Neutrophil (primary cell): Measurements from ENCODE around the gene BCAN.

Source experiments
- H3K27ac ChIP-seq: fragments of 200-600 bp; sonication (generic); 2 replicates; pipeline ENCODE4 v1.5.1; 2016; ENCODE audit warnings: mild to moderate bottlenecking, moderate library complexity
- H3K27me3 ChIP-seq: fragments of 200-600 bp; sonication (generic); 2 replicates; pipeline ENCODE4 v1.6.0; 2016; ENCODE audit warnings: mild to moderate bottlenecking
- H3K36me3 ChIP-seq: fragments of 200-600 bp; sonication (generic); 2 replicates; pipeline ENCODE4 v1.5.1; 2017
- H3K4me1 ChIP-seq, 2 experiments: fragments of 200-600 bp in 1 of 2; sonication (generic) in 1 of 2; 1 replicate in 1 of 2; 2 replicates in 1 of 2; pipeline versions ENCODE4 v1.5.1 to v1.6.1; 2013 to 2016; ENCODE audit warnings: low read depth in 1 of 2, low read length in 1 of 2, mild to moderate bottlenecking in 1 of 2, moderate library complexity in 1 of 2; ENCODE audit not compliant: control insufficient read depth in 1 of 2, insufficient read depth in 1 of 2
- H3K4me3 ChIP-seq, 2 experiments: fragments of 200-600 bp in 1 of 2; sonication (generic) in 1 of 2; 1 replicate in 1 of 2; 2 replicates in 1 of 2; pipeline ENCODE4 v1.5.1; 2013 to 2016; ENCODE audit warnings: low read depth in 1 of 2, low read length in 1 of 2, mild to moderate bottlenecking in 1 of 2, moderate library complexity in 1 of 2
- H3K9me3 ChIP-seq: fragments of 200-600 bp; sonication (generic); 2 replicates; pipeline ENCODE4 v1.5.1; 2016
- TF ChIP-seq, protein P1 (sequence below): fragments of 200-600 bp; sonication (generic); IDR thresholded peaks from 2 replicates; pipeline ENCODE4 v1.5.1; 2016; ENCODE audit warnings: antibody characterized with exemption

BCAN gene

DNA sequence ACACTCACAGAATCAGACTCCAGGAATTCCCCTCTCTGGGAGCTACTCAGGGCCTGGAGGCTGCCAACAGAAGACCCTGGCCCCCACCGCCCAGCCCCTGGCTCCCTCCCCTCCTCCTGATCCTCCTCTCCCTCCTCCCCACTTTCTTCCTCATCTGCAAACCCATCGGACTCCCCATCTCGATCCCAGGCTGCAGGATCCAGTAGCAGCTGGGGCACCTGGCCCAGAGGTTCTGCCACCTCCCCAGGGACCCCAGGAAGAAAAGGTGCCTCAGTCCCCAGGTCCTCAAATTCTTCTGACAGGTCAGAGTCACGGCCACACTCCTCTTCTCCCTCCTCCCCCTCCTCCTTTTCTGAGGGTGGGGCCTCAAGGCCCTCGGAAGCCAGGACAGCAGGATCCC, 27.9 kb downstream of the BCAN start:
- Histone ChIP-seq H3K4me1 (no peaks in the 10 kb centered on the region), H3K9me3 (no peaks in the 10 kb centered on the region), H3K4me3 (no peak overlapping the region), H3K27ac (no peak overlapping the region), H3K36me3 (no peaks in the 10 kb centered on the region), H3K27me3 (peaks cover 82% of the 10 kb centered on the region)
- TF ChIP-seq, protein P1, sequence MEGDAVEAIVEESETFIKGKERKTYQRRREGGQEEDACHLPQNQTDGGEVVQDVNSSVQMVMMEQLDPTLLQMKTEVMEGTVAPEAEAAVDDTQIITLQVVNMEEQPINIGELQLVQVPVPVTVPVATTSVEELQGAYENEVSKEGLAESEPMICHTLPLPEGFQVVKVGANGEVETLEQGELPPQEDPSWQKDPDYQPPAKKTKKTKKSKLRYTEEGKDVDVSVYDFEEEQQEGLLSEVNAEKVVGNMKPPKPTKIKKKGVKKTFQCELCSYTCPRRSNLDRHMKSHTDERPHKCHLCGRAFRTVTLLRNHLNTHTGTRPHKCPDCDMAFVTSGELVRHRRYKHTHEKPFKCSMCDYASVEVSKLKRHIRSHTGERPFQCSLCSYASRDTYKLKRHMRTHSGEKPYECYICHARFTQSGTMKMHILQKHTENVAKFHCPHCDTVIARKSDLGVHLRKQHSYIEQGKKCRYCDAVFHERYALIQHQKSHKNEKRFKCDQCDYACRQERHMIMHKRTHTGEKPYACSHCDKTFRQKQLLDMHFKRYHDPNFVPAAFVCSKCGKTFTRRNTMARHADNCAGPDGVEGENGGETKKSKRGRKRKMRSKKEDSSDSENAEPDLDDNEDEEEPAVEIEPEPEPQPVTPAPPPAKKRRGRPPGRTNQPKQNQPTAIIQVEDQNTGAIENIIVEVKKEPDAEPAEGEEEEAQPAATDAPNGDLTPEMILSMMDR, result no peak

DNA sequence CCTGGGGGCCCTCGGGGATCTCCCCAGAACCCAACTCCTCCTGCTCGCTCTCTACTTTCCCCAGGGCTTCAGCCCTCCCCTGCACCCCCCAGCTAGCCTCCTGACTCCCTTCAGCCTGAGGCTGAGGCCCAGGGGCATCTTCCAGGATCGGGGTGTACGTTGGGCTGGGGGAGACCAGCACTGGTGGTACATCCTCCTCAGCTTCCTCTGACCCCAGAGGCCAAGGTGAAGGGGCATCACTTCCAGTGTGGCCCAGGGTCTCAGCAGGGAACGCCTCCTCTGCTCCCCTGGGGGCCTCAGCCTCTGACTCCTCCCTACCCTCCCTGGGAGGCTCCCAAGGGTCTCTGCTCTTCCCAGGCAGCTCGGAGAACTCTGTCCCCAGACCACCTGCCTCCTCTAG, 28.4 kb downstream of the BCAN start:
- Histone ChIP-seq H3K27ac (no peak overlapping the region), H3K4me1 (no peaks in the 10 kb centered on the region), H3K36me3 (no peaks in the 10 kb centered on the region), H3K4me3 (no peak overlapping the region), H3K27me3 (peaks cover 82% of the 10 kb centered on the region), H3K9me3 (no peaks in the 10 kb centered on the region)
- TF ChIP-seq, protein P1, result no peak

DNA sequence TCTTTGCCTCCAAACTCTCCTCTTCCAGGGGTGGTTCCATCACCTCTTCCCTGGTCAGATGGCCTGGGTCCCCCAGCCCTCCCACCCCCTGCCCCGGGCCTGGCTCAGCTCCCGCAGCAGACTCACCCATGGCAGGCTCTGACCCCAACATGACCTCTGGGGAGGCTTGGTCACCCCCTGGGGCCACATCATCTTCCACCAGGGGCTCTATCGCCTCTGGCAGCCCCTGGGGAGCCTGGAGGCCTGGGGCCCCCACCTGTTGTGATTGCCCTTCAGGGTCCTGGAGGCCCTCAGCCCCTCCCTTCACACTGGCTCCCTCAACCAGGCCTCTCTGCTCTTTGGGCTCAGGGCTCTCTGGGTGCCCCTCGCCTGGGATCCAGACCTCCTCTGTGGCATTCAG, 28.9 kb downstream of the BCAN start:
- Histone ChIP-seq H3K36me3 (no peaks in the 10 kb centered on the region), H3K4me1 (no peaks in the 10 kb centered on the region), H3K9me3 (no peaks in the 10 kb centered on the region), H3K27me3 (peaks cover 82% of the 10 kb centered on the region), H3K4me3 (no peak overlapping the region), H3K27ac (no peak overlapping the region)
- TF ChIP-seq, protein P1, result no peak

DNA sequence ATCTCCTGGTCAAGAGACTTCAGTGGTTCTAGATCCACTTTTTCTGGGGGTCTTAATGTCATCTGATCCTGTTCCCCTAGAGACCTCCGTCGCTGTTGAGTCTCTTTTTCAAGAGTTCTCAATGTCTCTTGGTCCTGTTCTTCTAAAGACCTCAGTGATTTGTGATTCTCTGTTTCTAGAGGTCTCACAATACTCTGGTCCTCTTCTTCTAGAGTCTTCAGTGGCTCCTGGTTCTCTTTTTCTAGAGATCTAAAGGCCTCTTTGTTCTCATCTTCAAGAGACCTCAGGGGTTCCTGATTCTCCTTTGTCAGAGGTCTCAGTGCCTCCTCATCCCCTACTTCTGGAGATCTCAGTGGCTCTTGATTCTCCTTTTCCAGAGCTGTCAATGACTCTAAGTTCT, 29.9 kb downstream of the BCAN start:
- TF ChIP-seq, protein P1, result no peak
- peaks cover 82% of the 10 kb centered on the region for H3K27me3 ChIP-seq
- no peak overlapping the region for H3K27ac ChIP-seq
- no peaks in the 10 kb centered on the region for H3K9me3 ChIP-seq
- no peaks in the 10 kb centered on the region for H3K36me3 ChIP-seq
- no peaks in the 10 kb centered on the region for H3K4me1 ChIP-seq
- no peak overlapping the region for H3K4me3 ChIP-seq

DNA sequence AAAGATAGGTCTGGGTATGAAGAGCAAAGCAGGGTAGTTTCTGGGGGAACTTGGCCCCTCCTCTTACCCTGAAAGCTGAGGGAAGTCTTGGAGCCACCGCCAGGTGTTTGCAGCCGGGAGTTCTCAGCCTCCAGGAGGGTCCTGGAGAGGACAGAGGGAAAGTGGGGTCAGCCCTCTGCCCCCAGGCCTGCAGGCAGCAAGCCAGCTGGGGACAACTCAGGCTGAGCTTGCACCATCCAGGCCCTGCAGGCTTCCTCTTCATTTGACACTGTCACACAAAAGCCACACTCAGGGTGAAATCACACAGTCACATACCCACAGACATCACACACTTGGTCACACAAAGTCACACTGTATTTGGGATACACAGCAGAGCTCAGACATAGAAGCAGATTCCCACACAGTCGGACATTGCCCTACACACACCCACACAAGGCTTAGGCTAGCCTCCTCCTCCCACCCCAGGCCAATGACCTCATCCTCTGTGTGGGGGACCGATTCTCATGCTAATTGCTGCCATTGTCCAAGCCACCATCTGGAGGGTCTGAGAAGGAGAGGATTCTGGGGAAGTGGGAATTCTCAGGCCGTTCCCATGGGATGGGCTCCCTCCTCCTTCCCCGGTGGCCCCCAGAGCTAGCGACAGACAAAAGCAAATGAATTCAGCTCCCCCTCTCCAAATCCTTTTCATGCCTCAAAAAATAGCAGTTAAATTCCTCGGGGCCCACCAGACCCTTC, 31.6 kb downstream of the BCAN start:
- no peak overlapping the region for H3K27ac ChIP-seq
- H3K4me3 ChIP-seq, result no peak overlapping the region
- H3K27me3 ChIP-seq, result peaks cover 97% of the 10 kb centered on the region

More for the DNA sequence above, 31.6 kb downstream of the BCAN start:
- TF ChIP-seq, protein P1, result no peak
- Histone ChIP-seq H3K36me3 (no peaks in the 10 kb centered on the region), H3K9me3 (no peaks in the 10 kb centered on the region), H3K4me1 (no peaks in the 10 kb centered on the region)
